Embryonic facial prominence (tissue), 1 donor: ENCODE measurements around the gene IRX3.

Source experiments
- DNase-seq: peaks from one replicate; pipeline ENCODE4 v3.0.0-alpha.2; 2016; ENCODE audit errors: extremely low spot score

The IRX3 gene

GRCh38 chr16:54290833-54291655 lies 4.5 kb upstream of the IRX3 start:
- no peak for DNase-seq

GRCh38 chr16:54289945-54290832 lies 3.6 kb upstream of the IRX3 start:
- no peak for DNase-seq

GRCh38 chr16:54289242-54289944 lies 2.8 kb upstream of the IRX3 start:
- DNase-seq: no peak

- no peak for DNase-seq
Observed at GRCh38 chr16:54288835-54289241, 2.3 kb upstream of the IRX3 start.

GRCh38 chr16:54288030-54288834 lies 1.6 kb upstream of the IRX3 start:
- DNase-seq: no peak

- no peak for DNase-seq
Observed at GRCh38 chr16:54287131-54288029, 793 bp upstream of the IRX3 start.

GRCh38 chr16:54286090-54286365 lies 559 bp downstream of the IRX3 start:
- no peak for DNase-seq

GRCh38 chr16:54285414-54286089 lies 1.0 kb downstream of the IRX3 start:
- no peak for DNase-seq

GRCh38 chr16:54284931-54285413 lies 1.6 kb downstream of the IRX3 start:
- no peak for DNase-seq

- no peak for DNase-seq
Observed at GRCh38 chr16:54284319-54284930, 2.2 kb downstream of the IRX3 start.

GRCh38 chr16:54283725-54284318 lies 2.8 kb downstream of the IRX3 start:
- no peak for DNase-seq

- no peak for DNase-seq
Observed at GRCh38 chr16:54282928-54283724, 3.5 kb downstream of the IRX3 start.

- no peak for DNase-seq
Observed at GRCh38 chr16:54282202-54282927, 4.2 kb downstream of the IRX3 start.

GRCh38 chr16:54281535-54282201 lies 4.9 kb downstream of the IRX3 start:
- DNase-seq: no peak

- DNase-seq: no peak
Observed at GRCh38 chr16:54280751-54281150, 5.8 kb downstream of the IRX3 start.

GRCh38 chr16:54277845-54278703 lies 8.5 kb downstream of the IRX3 start:
- DNase-seq: no peak
